ENCODE measurements around the gene ISG20. TPM values are rescaled to one million over a fixed set of nuclear protein-coding genes. Genes with fewer than 3 reads are reported as not detected.

ISG20 gene
- total and polyA plus RNA-seq, 4 donors, result 6.8 to 36.5 (median 14.3) TPM

GRCh38 chr15:88612186-88612796 lies 26.5 kb upstream of the ISG20 start:
- Histone ChIP-seq H3K27ac (ENCODE audit: low read depth in 1 of 2, low read length in 2 of 2) (no peak overlapping the region), H3K36me3 (ENCODE audit: control insufficient read depth in 4 of 4, insufficient read depth in 3 of 4, low read depth in 1 of 4, low read length in 3 of 4) (no peaks in the 10 kb centered on the region), H3K9ac (ENCODE audit: low read depth in 1 of 2, low read length in 2 of 2) (no peak overlapping the region), H3K9me3 (ENCODE audit: control insufficient read depth in 4 of 4, low read length in 3 of 4) (no peaks in the 10 kb centered on the region), H3K27me3 (ENCODE audit: control insufficient read depth in 4 of 4, insufficient read depth in 4 of 4, low read length in 3 of 4) (no peaks in the 10 kb centered on the region), H3K4me1 (ENCODE audit: control insufficient read depth in 4 of 4, insufficient read depth in 4 of 4, low read length in 3 of 4) (peaks cover 6 to 19% (median 18%) of the 10 kb centered on the region in 4 donors), H3K4me3 (ENCODE audit: low read depth in 1 of 3, low read length in 3 of 3) (no peak overlapping the region)
- no peak for DNase-seq (ENCODE audit: low spot score)
- TF ChIP-seq ZBTB33 (IDR thresholded peaks at IDR 0.05) (no peak), FOXA2 (IDR thresholded peaks at IDR 0.05) (no peak), TAF1 (conservative IDR thresholded peaks at IDR 0.05) (no peak), REST (IDR thresholded peaks at IDR 0.05) (no peak), EGR1 (IDR thresholded peaks at IDR 0.05; ENCODE audit: low read depth in 2 of 2) (no peak), MAX (IDR thresholded peaks at IDR 0.05) (no peak), YY1 (IDR thresholded peaks at IDR 0.05) (no peak), JUND (IDR thresholded peaks at IDR 0.05) (no peak), SP1 (IDR thresholded peaks at IDR 0.05) (no peak)
- WGBS, result 84% methylated on average over 7 of the region's 7 CpGs

- TF ChIP-seq HNF4G (IDR thresholded peaks at IDR 0.05) (no peak), FOXA2 (IDR thresholded peaks at IDR 0.05) (no peak), HNF4A (conservative IDR thresholded peaks at IDR 0.05) (no peak), JUND (IDR thresholded peaks at IDR 0.05) (no peak), RAD21 (IDR thresholded peaks at IDR 0.05) (no peak), CTCF (IDR thresholded peaks at IDR 0.05; ENCODE audit: low read depth, low read length, missing input control) (no peak)
- 62% methylated on average over 7 of the region's 7 CpGs for WGBS
- no peak for DNase-seq (ENCODE audit: low spot score)
These were observed 25.5 kb upstream of the ISG20 start for GRCh38 chr15:88613074-88613944.

More at GRCh38 chr15:88613074-88613944, 25.5 kb upstream of the ISG20 start:
- H3K27me3 ChIP-seq (ENCODE audit: control insufficient read depth in 4 of 4, insufficient read depth in 4 of 4, low read length in 3 of 4), result no peaks in the 10 kb centered on the region
- H3K9ac ChIP-seq (ENCODE audit: low read depth in 1 of 2, low read length in 2 of 2), result no peak overlapping the region
- H3K4me1 ChIP-seq (ENCODE audit: control insufficient read depth in 4 of 4, insufficient read depth in 4 of 4, low read length in 3 of 4), result peaks cover 6 to 19% (median 18%) of the 10 kb centered on the region in 4 donors
- no peak overlapping the region for H3K27ac ChIP-seq (ENCODE audit: low read depth in 1 of 2, low read length in 2 of 2)
- H3K36me3 ChIP-seq (ENCODE audit: control insufficient read depth in 4 of 4, insufficient read depth in 3 of 4, low read depth in 1 of 4, low read length in 3 of 4), result no peaks in the 10 kb centered on the region
- no peaks in the 10 kb centered on the region for H3K9me3 ChIP-seq (ENCODE audit: control insufficient read depth in 4 of 4, low read length in 3 of 4)
- H3K4me3 ChIP-seq (ENCODE audit: low read depth in 1 of 3, low read length in 3 of 3), result no peak overlapping the region
